Upper lobe of left lung (tissue), 4 donors: ENCODE data around the gene CNIH4.

Source experiments
- CTCF ChIP-seq, 6 experiments: fragments of 450-650 bp in 4 of 6; fragments of 200-600 bp in 2 of 6; sonication (generic) in 2 of 6; IDR thresholded peaks; one replicate each; pipeline ENCODE4 v1.5.1; 2016 to 2019; ENCODE audit warnings: antibody characterized with exemption in 6 of 6
- POLR2A ChIP-seq, 4 donors: fragments of 450-650 bp; IDR thresholded peaks; one replicate each; pipeline ENCODE4 v1.5.1; 2016 to 2017; ENCODE audit warnings: antibody characterized with exemption in 4 of 4, mild to moderate bottlenecking in 2 of 4

- no peak for TF ChIP-seq CTCF (IDR thresholded peaks at IDR 0.05)
- no peak for TF ChIP-seq POLR2A (IDR thresholded peaks at IDR 0.05)
These were observed 48.9 kb downstream of the CNIH4 start for GRCh38 chr1:224405604-224405970.
